Cardiac fibroblast (primary cell): Measurements from ENCODE around the gene TMEM255B.

Experiments
- DNase-seq, 2 donors: peaks; one replicate each; pipeline versions ENCODE4 v3.0.0 to v3.0.0-alpha.2; 2010; ENCODE audit warnings: low read depth in 2 of 2
- H3K4me3 ChIP-seq, 2 donors: replicated peaks in 1 of 2; 1 replicate in 1 of 2; 2 replicates in 1 of 2; pipeline ENCODE4 v1.5.1; 2011; ENCODE audit warnings: low read depth in 2 of 2, low read length in 2 of 2, mild to moderate bottlenecking in 2 of 2, moderate library complexity in 1 of 2
- CTCF ChIP-seq: IDR thresholded peaks from one replicate; pipeline ENCODE4 v1.5.1; 2011; ENCODE audit warnings: low read depth, mild to moderate bottlenecking, low read length, inconsistent platforms

TMEM255B gene

GRCh38 chr13:113840541-113841352 lies 81.7 kb downstream of the TMEM255B start:
- no peak for TF ChIP-seq CTCF
- no peak overlapping the region for H3K4me3 ChIP-seq
- DNase-seq = no peak

GRCh38 chr13:113841353-113841650 lies 82.3 kb downstream of the TMEM255B start:
- TF ChIP-seq CTCF = no peak
- no peak overlapping the region for H3K4me3 ChIP-seq
- no peak for DNase-seq

GRCh38 chr13:113842336-113843062 lies 83.5 kb downstream of the TMEM255B start:
- DNase-seq = no peak
- no peak overlapping the region for H3K4me3 ChIP-seq
- TF ChIP-seq CTCF = no peak

GRCh38 chr13:113843063-113843654 lies 84.1 kb downstream of the TMEM255B start:
- DNase-seq = no peak

GRCh38 chr13:113843864-113844556 lies 85.0 kb downstream of the TMEM255B start:
- TF ChIP-seq CTCF = no peak
- no peak for DNase-seq

More at GRCh38 chr13:113843063-113843654, 84.1 kb downstream of the TMEM255B start:
- no peak for TF ChIP-seq CTCF
- H3K4me3 ChIP-seq = no peak overlapping the region

GRCh38 chr13:113845055-113845454 lies 86.0 kb downstream of the TMEM255B start:
- TF ChIP-seq CTCF = no peak
- no peak for DNase-seq
- H3K4me3 ChIP-seq = no peak overlapping the region

More at GRCh38 chr13:113843864-113844556, 85.0 kb downstream of the TMEM255B start:
- H3K4me3 ChIP-seq = no peak overlapping the region
